ENCODE data around the gene HLA-F. TPM values are rescaled to one million over a fixed set of nuclear protein-coding genes. Genes with fewer than 3 reads are reported as not detected.

Gene HLA-F
- total RNA-seq, 2 donors from 2014 or later, result 34.0 to 62.1 TPM

GRCh38 chr6:29679962-29680361 lies 43.3 kb upstream of the HLA-F start:
- Histone ChIP-seq H3K27me3 (replicated peaks; ENCODE audit: insufficient read depth) (no peaks in the 10 kb centered on the region), H3K36me3 (no peaks in the 10 kb centered on the region), H3K9me3 (no peaks in the 10 kb centered on the region), H3K27ac (no peak overlapping the region), H3K4me3 (no peak overlapping the region), H3K4me1 (replicated peaks) (no peaks in the 10 kb centered on the region)
- intact Hi-C loops (cut with DNase I), result no loop called here
- 76% methylated on average over 13 of the region's 13 CpGs for WGBS
- DNase-seq (ENCODE audit: low spot score), result no peak
- no peak for TF ChIP-seq CTCF (IDR thresholded peaks at IDR 0.05)
- no peak for TF ChIP-seq POLR2AphosphoS5 (IDR thresholded peaks at IDR 0.05)
- no peak for TF ChIP-seq POLR2A (IDR thresholded peaks at IDR 0.05)

GRCh38 chr6:29680416-29680815 lies 42.8 kb upstream of the HLA-F start:
- Histone ChIP-seq H3K27ac (no peak overlapping the region), H3K4me1 (replicated peaks) (no peaks in the 10 kb centered on the region), H3K9me3 (no peaks in the 10 kb centered on the region), H3K4me3 (no peak overlapping the region), H3K36me3 (no peaks in the 10 kb centered on the region), H3K27me3 (replicated peaks; ENCODE audit: insufficient read depth) (no peaks in the 10 kb centered on the region)
- intact Hi-C loops (cut with DNase I), result no loop called here
- no peak for DNase-seq (ENCODE audit: low spot score)
- TF ChIP-seq POLR2A (IDR thresholded peaks at IDR 0.05) (no peak), CTCF (IDR thresholded peaks at IDR 0.05) (no peak), POLR2AphosphoS5 (IDR thresholded peaks at IDR 0.05) (no peak)
- 84% methylated on average over 24 of the region's 24 CpGs for WGBS

GRCh38 chr6:29680904-29681303 lies 42.3 kb upstream of the HLA-F start, which contains the start of gene ZFP57:
ZFP57 (minus strand) TSS chr6:29681152; CDS start chr6:29677003, 4,149 bp downstream.
- no peak for TF ChIP-seq POLR2A (IDR thresholded peaks at IDR 0.05)
- TF ChIP-seq CTCF (IDR thresholded peaks at IDR 0.05), result no peak
- no peak for TF ChIP-seq POLR2AphosphoS5 (IDR thresholded peaks at IDR 0.05)
- no peak within 1 kb of the TSS for H3K27ac ChIP-seq
- no peaks in the 10 kb centered on the region for H3K4me1 ChIP-seq (replicated peaks)
- H3K27me3 ChIP-seq (replicated peaks; ENCODE audit: insufficient read depth), result no peaks in the 10 kb centered on the region
- H3K36me3 ChIP-seq, result no peaks in the 10 kb centered on the region
- no peak for DNase-seq (ENCODE audit: low spot score)
- 61% methylated on average over 31 of the region's 31 CpGs for WGBS
- intact Hi-C loops (cut with DNase I), result no loop called here
- no peak within 1 kb of the TSS for H3K4me3 ChIP-seq
- H3K9me3 ChIP-seq, result no peaks in the 10 kb centered on the region

GRCh38 chr6:29681811-29682210 lies 41.4 kb upstream of the HLA-F start:
- no peak for TF ChIP-seq POLR2A (IDR thresholded peaks at IDR 0.05)
- TF ChIP-seq CTCF (IDR thresholded peaks at IDR 0.05), result no peak
- TF ChIP-seq POLR2AphosphoS5 (IDR thresholded peaks at IDR 0.05), result no peak
- no peak for DNase-seq (ENCODE audit: low spot score)
- WGBS, result 87% methylated on average over 8 of the region's 8 CpGs
- H3K9me3 ChIP-seq, result no peaks in the 10 kb centered on the region
- no peak overlapping the region for H3K4me3 ChIP-seq
- no peak overlapping the region for H3K27ac ChIP-seq
- H3K4me1 ChIP-seq (replicated peaks), result no peaks in the 10 kb centered on the region
- no peaks in the 10 kb centered on the region for H3K36me3 ChIP-seq
- H3K27me3 ChIP-seq (replicated peaks; ENCODE audit: insufficient read depth), result no peaks in the 10 kb centered on the region
- intact Hi-C loops (cut with DNase I), result no loop called here

- Histone ChIP-seq H3K36me3 (no peaks in the 10 kb centered on the region), H3K4me3 (no peak overlapping the region), H3K4me1 (replicated peaks) (no peaks in the 10 kb centered on the region), H3K27ac (no peak overlapping the region), H3K9me3 (no peaks in the 10 kb centered on the region), H3K27me3 (replicated peaks; ENCODE audit: insufficient read depth) (no peaks in the 10 kb centered on the region)
- DNase-seq (ENCODE audit: low spot score), result no peak
- intact Hi-C loops (cut with DNase I), result no loop called here
- 76% methylated on average over 15 of the region's 15 CpGs for WGBS
- no peak for TF ChIP-seq POLR2A (IDR thresholded peaks at IDR 0.05)
- no peak for TF ChIP-seq CTCF (IDR thresholded peaks at IDR 0.05)
- TF ChIP-seq POLR2AphosphoS5 (IDR thresholded peaks at IDR 0.05), result no peak
These were observed 37.4 kb upstream of the HLA-F start for GRCh38 chr6:29685718-29686326.

Measured in prostate gland (tissue), 2 donors.